ENCODE data around the gene SLC28A1. TPM values are rescaled to one million over a fixed set of nuclear protein-coding genes. Genes with fewer than 3 reads are reported as not detected.

Gene SLC28A1
- total RNA-seq, 1 experiment from 2014 or later: not detected

DNA sequence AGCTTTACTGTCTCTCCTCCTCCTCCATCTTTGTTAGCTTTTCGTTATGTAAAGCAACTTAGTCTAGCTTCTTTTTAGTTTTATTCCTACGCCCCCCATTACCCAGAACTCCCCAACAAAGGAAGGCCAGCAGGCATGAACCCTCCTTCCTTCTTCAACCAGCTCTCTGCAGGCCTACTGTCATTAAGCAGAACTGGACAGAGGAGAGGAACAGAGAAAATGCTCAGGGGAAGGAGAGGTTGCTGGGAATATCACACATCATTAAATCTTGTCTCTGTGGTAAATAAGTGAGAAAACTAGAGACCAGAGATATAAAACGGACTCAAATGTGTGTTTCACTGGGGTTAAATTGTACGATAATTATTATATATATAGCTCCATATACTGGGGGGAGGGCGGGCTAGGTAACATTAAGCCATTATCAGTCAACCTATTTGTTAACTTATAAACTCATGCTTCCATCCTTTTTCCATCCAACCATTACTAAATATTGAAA lies 19.3 kb upstream of the SLC28A1 start:
- H3K4me2 ChIP-seq (ENCODE audit: low read length): no peak overlapping the region
- no peak overlapping the region for H3K4me3 ChIP-seq (replicated peaks in 1 of 2; ENCODE audit: low read depth in 1 of 2, low read length in 2 of 2)
- peaks cover 8% of the 10 kb centered on the region in 2 experiments for H3K4me1 ChIP-seq (ENCODE audit: control insufficient read depth in 1 of 2, insufficient read depth in 2 of 2, low read length in 2 of 2)
- DNase-seq (ENCODE audit: low read depth, low spot score): no peak
- intact Hi-C loops (cut with micrococcal nuclease): no loop called here
- TF ChIP-seq EZH2 (IDR thresholded peaks at IDR 0.05): no peak
- TF ChIP-seq, protein P1, sequence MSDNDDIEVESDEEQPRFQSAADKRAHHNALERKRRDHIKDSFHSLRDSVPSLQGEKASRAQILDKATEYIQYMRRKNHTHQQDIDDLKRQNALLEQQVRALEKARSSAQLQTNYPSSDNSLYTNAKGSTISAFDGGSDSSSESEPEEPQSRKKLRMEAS (IDR thresholded peaks at IDR 0.05): no peak
- no peak for TF ChIP-seq CBX3 (IDR thresholded peaks at IDR 0.05; ENCODE audit: low read depth)
- no peak for TF ChIP-seq CEBPB (IDR thresholded peaks at IDR 0.05; ENCODE audit: low read depth)
- TF ChIP-seq SRF (IDR thresholded peaks at IDR 0.05; ENCODE audit: low read depth): no peak
- TF ChIP-seq SIN3A (IDR thresholded peaks at IDR 0.05; ENCODE audit: low read depth): no peak
- no TSS peak for BruUV-seq (replicated peaks)
- no peaks in the 10 kb centered on the region for H3K9me3 ChIP-seq (ENCODE audit: control insufficient read depth in 1 of 2, insufficient read depth in 1 of 2, low read depth in 1 of 2, low read length in 2 of 2)
- ChIA-PET RAD21 (ENCODE audit: low non-redundant PET in 1 of 2, low total read pairs in 2 of 2, uncharacterized antibody in 2 of 2, unreplicated experiment in 2 of 2) (no interaction called here), POLR2A (no interaction called here), CTCF (interaction anchor here (2.3 kb wide), 1 partner anchor 13 kb away, joined by 7 read pairs; no protein-coding TSS in a partner anchor)
- H3K9ac ChIP-seq (ENCODE audit: low read length): no peak overlapping the region
- no peaks in the 10 kb centered on the region for H3K79me2 ChIP-seq (ENCODE audit: insufficient read depth, low read length)
- no peaks in the 10 kb centered on the region for H3K27me3 ChIP-seq (ENCODE audit: insufficient read depth, low read length)
- H3K36me3 ChIP-seq (ENCODE audit: control insufficient read depth in 1 of 2, insufficient read depth in 2 of 2, low read length in 2 of 2): no peaks in the 10 kb centered on the region
- no peak overlapping the region for H3K27ac ChIP-seq (ENCODE audit: low read depth, low read length)
- no peaks in the 10 kb centered on the region for H3K9me2 ChIP-seq (ENCODE audit: insufficient read depth)
- no peaks in the 10 kb centered on the region for H4K20me1 ChIP-seq (ENCODE audit: insufficient read depth)
- no peak for ATAC-seq
- H2AFZ ChIP-seq (ENCODE audit: low read depth, low read length, poor library complexity, severe bottlenecking): no peak overlapping the region

DNA sequence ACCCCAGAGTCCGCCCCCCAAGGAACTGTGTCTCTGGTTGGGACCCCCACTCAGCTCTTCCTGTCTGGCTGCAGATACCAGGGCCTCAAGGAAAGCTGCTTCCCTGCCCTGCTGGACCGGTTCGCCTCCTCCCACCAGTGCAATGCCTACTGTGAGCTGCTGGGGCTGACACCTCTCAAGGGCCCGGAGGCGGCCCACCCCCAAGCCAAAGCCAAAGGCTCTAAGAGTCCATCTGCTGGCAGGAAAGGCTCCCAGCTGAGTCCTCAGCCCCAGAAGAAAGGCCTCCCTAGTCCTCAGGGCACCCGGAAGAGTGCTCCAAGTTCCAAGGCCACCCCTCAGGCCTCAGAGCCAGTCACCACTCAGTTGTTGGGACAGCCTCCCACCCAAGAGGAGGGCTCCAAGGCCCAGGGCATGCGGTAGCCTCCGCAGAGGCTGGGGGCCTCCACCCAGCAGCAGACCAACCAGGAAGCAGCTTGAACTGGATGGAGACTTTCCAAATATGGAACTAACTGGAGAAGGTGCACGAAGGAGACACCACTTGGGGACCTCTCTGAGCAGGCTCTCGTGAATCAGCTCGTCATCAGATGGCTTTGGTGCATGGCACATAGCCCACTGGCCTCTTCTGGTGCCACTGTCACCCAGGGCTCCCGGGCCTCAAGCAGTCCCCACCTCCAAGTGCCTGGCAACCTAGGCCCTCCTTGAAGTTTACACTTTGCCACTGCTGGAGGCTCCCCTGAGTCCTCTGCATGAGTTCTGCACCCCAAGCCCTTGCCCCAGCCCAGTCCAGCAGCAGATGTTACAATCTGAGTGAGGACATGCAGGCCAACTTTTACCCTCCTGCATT lies 16.2 kb upstream of the SLC28A1 start:
- Histone ChIP-seq H2AFZ (ENCODE audit: low read depth, low read length, poor library complexity, severe bottlenecking) (no peak overlapping the region), H3K79me2 (ENCODE audit: insufficient read depth, low read length) (no peaks in the 10 kb centered on the region), H3K4me2 (ENCODE audit: low read length) (no peak overlapping the region), H3K27ac (ENCODE audit: low read depth, low read length) (no peak overlapping the region), H3K4me3 (replicated peaks in 1 of 2; ENCODE audit: low read depth in 1 of 2, low read length in 2 of 2) (no peak overlapping the region), H3K27me3 (ENCODE audit: insufficient read depth, low read length) (no peaks in the 10 kb centered on the region), H3K4me1 (ENCODE audit: control insufficient read depth in 1 of 2, insufficient read depth in 2 of 2, low read length in 2 of 2) (no peaks in the 10 kb centered on the region), H3K9me2 (ENCODE audit: insufficient read depth) (no peaks in the 10 kb centered on the region), H3K36me3 (ENCODE audit: control insufficient read depth in 1 of 2, insufficient read depth in 2 of 2, low read length in 2 of 2) (no peaks in the 10 kb centered on the region), H3K9me3 (ENCODE audit: control insufficient read depth in 1 of 2, insufficient read depth in 1 of 2, low read depth in 1 of 2, low read length in 2 of 2) (no peaks in the 10 kb centered on the region), H3K9ac (ENCODE audit: low read length) (no peak overlapping the region), H4K20me1 (ENCODE audit: insufficient read depth) (no peaks in the 10 kb centered on the region)
- POLR2A ChIA-PET: no interaction called here
- DNase-seq (ENCODE audit: low read depth, low spot score) (no peak), ATAC-seq (no peak)
- no TSS peak for BruUV-seq (replicated peaks)
- CTCF ChIA-PET: no interaction called here
- RAD21 ChIA-PET (ENCODE audit: low non-redundant PET in 1 of 2, low total read pairs in 2 of 2, uncharacterized antibody in 2 of 2, unreplicated experiment in 2 of 2): no interaction called here
- intact Hi-C loops (cut with micrococcal nuclease): no loop called here
- TF ChIP-seq POLR2AphosphoS5 (IDR thresholded peaks at IDR 0.05; ENCODE audit: low read depth, low read length) (no peak), JUND (IDR thresholded peaks at IDR 0.05) (no peak), CEBPB (IDR thresholded peaks at IDR 0.05; ENCODE audit: low read depth) (no peak), CBX3 (IDR thresholded peaks at IDR 0.05; ENCODE audit: low read depth) (no peak), ZBTB33 (IDR thresholded peaks at IDR 0.05; ENCODE audit: extremely low read depth, insufficient replicate concordance, low read length) (no peak), ZNF274 (IDR thresholded peaks at IDR 0.05; ENCODE audit: low read depth, low read length) (no peak), RAD21 (IDR thresholded peaks at IDR 0.05; ENCODE audit: low read depth) (no peak), SRF (IDR thresholded peaks at IDR 0.05; ENCODE audit: low read depth) (no peak), ELF1 (IDR thresholded peaks at IDR 0.05; ENCODE audit: borderline replicate concordance, low read depth) (no peak), SIN3A (IDR thresholded peaks at IDR 0.05; ENCODE audit: low read depth) (no peak)
- TF ChIP-seq, protein P2, sequence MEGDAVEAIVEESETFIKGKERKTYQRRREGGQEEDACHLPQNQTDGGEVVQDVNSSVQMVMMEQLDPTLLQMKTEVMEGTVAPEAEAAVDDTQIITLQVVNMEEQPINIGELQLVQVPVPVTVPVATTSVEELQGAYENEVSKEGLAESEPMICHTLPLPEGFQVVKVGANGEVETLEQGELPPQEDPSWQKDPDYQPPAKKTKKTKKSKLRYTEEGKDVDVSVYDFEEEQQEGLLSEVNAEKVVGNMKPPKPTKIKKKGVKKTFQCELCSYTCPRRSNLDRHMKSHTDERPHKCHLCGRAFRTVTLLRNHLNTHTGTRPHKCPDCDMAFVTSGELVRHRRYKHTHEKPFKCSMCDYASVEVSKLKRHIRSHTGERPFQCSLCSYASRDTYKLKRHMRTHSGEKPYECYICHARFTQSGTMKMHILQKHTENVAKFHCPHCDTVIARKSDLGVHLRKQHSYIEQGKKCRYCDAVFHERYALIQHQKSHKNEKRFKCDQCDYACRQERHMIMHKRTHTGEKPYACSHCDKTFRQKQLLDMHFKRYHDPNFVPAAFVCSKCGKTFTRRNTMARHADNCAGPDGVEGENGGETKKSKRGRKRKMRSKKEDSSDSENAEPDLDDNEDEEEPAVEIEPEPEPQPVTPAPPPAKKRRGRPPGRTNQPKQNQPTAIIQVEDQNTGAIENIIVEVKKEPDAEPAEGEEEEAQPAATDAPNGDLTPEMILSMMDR (IDR thresholded peaks at IDR 0.05 in 2 of 3, conservative IDR thresholded peaks at IDR 0.05 in 1 of 3; ENCODE audit: borderline replicate concordance in 1 of 3, insufficient read depth in 1 of 3, low read depth in 2 of 3, low read length in 2 of 3): no peak
